ENCODE data around the gene MICALL2.

MICALL2 gene

GRCh38 chr7:1460821-1461645 is 1.8 kb upstream of the MICALL2 start:
- no peak for DNase-seq (ENCODE audit: low read depth)
- TF ChIP-seq CTCF (IDR thresholded peaks at IDR 0.05; ENCODE audit: low read depth, low read length, missing control alignments), result no peak
- H3K4me3 ChIP-seq (ENCODE audit: low read depth, low read length), result peak overlapping the region; percentile 51; the same call in 1 of the 2 replicates

GRCh38 chr7:1459920-1460820 is 900 bp upstream of the MICALL2 start:
- DNase-seq (ENCODE audit: low read depth), result no peak
- no peak for TF ChIP-seq CTCF (IDR thresholded peaks at IDR 0.05; ENCODE audit: low read depth, low read length, missing control alignments)
- peak overlapping the region; percentile 51 for H3K4me3 ChIP-seq (ENCODE audit: low read depth, low read length)

- TF ChIP-seq CTCF (IDR thresholded peaks at IDR 0.05; ENCODE audit: low read depth, low read length, missing control alignments), result no peak
- DNase-seq (ENCODE audit: low read depth), result peak; percentile 82
- H3K4me3 ChIP-seq (ENCODE audit: low read depth, low read length), result peak overlapping the region; percentile 70
These were observed 232 bp upstream of the MICALL2 start for GRCh38 chr7:1459512-1459892.

GRCh38 chr7:1457949-1458682 is 1.2 kb downstream of the MICALL2 start:
- no peak for TF ChIP-seq CTCF (IDR thresholded peaks at IDR 0.05; ENCODE audit: low read depth, low read length, missing control alignments)
- no peak overlapping the region for H3K4me3 ChIP-seq (ENCODE audit: low read depth, low read length)
- no peak for DNase-seq (ENCODE audit: low read depth)

GRCh38 chr7:1457059-1457948 is 2.0 kb downstream of the MICALL2 start:
- DNase-seq (ENCODE audit: low read depth), result no peak
- TF ChIP-seq CTCF (IDR thresholded peaks at IDR 0.05; ENCODE audit: low read depth, low read length, missing control alignments), result no peak
- H3K4me3 ChIP-seq (ENCODE audit: low read depth, low read length), result no peak overlapping the region

- no peak for TF ChIP-seq CTCF (IDR thresholded peaks at IDR 0.05; ENCODE audit: low read depth, low read length, missing control alignments)
- no peak overlapping the region for H3K4me3 ChIP-seq (ENCODE audit: low read depth, low read length)
These were observed 3.3 kb downstream of the MICALL2 start for GRCh38 chr7:1455955-1456354.

More at GRCh38 chr7:1455955-1456354, 3.3 kb downstream of the MICALL2 start:
- DNase-seq (ENCODE audit: low read depth), result no peak
